ENCODE measurements around the gene COL15A1.

COL15A1 gene

DNA sequence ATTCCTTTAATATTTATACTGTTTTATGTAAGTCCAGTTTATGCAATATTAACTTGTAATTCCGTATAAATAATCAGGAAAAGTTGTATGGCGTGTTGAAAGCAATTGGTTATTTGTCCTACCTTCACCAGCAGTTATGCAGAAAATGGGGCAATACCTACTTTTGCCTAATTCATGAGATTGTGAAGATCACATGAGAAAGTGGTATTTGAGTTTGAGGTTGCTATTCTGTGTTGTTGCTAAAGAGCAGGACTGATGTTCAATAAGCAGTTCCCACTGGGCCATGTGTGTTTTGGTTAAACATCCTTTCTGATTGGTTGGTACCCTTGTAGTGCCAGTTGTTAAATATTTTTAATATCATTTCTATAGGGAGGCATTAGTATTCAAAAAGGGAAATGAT is 164.4 kb downstream of the COL15A1 start:
- no peak for DNase-seq (ENCODE audit: low read depth)

DNA sequence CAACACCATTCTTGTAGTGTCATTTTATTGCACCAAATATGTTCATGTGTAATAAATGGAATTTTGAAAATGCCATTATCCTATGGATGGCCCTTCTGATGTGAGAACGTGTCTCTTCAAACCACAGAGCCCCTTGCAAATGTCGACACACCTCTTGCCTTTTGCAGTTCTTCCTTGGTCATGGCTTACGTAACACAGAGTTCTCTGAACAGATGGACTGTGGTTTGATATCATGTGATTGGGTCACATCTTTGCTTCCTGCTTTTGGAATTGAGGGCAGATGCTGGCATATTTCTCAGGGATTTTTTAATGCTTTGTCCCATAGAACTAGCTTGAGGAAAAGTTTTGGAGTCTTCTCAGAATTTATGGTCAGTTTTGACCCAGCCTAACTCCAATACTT is 165.8 kb downstream of the COL15A1 start:
- no peak for DNase-seq (ENCODE audit: low read depth)

DNA sequence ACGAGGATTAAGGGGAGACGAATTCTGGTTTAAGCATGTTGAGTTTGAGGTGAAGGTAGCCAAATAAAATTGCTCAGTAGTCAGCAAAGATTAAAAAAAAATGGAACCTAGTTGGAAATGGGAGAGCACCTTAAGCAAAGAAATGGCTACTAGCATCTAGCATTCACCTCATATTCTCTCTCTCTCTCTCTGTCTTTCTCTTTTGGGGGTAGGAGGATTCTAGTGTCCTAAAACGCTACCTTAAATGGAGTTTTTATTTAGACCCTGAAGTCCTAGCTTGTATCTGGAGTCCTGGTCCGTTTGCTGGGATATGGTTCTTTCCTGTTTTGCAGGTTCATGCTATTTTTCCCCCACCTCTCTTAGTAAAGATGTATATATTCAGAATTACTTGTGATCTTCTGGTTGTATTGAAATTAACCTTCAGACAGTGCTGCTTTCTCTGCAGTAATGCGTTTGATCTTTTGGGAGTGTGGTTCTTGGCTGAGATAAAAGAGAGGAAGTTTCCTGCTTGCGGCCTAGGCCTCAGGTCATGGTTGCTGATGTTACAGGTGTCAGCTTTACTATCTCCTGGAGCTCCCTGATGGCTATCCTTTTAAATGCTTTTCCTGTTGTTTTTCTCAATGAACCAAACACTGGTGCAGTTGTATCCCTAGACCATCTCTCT is 169.2 kb downstream of the COL15A1 start:
- DNase-seq (ENCODE audit: low read depth): no peak

DNA sequence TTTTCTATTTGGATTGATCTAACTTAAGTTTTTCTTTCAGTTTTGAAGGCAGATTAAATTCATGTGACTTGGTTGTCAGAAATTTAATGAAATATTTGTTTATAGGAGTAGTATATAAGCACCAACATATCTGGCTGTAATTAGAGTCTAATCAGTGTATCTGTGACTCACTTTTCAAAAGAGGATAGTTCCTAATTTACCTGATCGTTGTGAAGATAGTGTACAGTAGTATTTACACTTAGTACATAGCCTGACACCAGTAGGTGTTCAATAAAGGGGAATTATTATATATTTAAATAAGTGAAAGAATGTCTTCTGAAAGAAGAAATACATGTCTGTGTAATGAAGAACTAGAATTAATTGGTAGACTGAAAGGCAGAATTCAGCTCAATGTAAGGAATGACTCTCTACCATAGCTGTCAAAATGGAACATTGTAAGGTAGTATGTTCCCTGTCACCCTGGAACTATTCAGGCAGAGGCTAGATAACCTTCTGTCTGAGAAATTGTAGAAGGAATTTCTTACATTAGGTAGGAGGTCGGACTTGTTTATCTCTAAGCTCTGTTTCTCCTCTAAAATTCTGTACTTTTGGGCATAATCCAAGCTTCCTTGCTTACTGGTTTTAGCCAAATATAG is 169.8 kb downstream of the COL15A1 start:
- no peak for DNase-seq (ENCODE audit: low read depth)

DNA sequence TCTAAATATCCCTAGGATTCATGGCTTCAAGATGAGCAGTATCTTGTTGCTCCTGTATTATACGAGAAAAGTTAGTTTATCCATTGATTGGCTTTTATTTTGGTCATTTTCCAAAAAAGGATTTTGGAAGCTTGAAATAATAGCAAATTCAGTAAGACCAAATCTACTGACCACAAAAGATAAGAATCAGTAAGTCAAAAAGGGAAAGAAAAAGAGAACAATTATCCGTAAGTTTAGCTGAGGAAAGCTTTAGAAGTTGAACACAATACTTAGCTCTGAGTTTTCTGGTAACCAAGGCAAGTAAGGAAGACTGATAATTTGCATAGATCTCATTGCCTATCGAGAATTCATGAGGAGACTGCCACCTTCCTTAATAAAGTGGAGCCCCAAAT is 170.3 kb downstream of the COL15A1 start:
- DNase-seq (ENCODE audit: low read depth): no peak

DNA sequence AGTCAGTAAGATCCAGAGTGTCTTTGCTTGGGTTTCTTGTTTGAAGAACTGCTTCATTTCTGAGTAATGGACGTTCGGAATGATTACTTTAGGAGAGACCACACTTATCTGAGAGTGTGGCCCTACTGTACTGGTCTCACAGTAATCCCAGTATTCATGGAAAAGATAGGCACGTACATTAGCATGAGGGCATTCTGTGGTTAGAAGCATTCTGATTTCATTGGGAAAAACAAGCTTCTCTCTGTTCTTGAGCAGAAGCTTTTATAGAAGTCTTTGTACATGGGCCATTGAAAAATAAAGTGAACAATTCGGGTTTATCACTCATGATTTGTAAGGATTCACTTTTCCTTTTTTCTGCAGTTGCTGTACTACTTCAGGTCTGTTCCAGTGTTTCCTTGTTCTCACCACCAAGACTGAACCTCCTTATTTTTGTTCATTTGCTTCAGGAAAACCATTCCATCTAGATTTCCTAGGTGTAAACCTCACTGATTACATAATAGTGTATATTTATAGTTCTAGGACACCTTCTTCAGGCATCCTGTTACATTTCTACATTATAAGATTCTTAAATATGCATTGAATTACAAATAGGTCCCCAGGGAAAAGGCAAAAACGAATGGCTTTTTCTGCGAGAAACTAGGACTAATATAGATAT is 171.3 kb downstream of the COL15A1 start:
- DNase-seq (ENCODE audit: low read depth): no peak

DNA sequence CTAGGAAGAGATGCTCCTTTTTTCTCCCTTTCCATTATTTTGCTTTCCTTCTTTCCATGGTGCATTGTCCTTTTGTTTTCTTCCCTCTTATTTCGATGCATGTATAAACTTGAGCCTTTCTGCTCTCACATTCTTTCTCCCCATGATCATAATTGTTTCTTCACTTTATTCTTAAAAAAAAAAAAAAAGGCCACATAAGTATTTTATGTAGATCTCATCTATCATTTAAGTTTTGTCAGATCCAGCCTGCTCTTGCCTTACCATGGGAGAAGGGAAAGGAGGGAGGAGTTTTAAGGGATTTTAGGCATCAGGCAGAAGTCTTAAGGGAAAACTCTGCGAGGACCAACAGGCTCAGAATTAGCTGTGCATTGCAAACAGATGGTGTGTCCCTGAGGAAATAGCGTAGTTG is 172.3 kb downstream of the COL15A1 start:
- no peak for DNase-seq (ENCODE audit: low read depth)

DNA sequence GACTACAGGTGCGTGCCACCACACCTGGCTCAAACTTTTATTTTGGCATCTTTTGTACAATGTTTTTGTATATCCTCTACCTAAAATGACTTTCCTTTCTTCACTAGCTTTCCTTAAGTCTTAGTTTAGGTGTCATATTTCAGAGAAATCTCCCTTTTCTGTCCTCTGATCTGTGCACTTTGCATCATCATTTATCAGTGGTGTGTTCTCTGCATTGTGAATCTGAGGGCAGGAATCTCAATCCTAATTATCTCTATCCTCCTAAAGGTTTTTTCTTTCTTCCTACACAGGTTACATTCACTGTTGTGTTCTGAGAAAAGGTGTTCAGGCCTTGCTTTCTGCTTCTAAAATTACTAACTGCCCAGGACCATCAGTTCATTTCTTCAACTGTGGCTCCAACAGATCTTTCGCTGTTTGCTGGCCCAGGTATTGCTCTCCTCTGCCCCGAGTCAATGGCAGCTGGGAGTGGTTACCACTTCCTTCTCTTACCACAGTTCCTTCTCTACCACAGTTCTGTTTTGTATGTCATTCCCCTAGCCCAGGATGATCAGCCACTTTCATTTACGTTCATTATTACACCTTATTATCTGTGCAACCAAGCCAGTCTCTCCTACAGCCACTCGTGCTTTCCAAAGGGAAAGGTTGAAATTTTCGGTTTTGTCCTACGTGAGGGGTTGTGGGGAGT is 175.2 kb downstream of the COL15A1 start:
- DNase-seq (ENCODE audit: low read depth): peak; percentile 18

DNA sequence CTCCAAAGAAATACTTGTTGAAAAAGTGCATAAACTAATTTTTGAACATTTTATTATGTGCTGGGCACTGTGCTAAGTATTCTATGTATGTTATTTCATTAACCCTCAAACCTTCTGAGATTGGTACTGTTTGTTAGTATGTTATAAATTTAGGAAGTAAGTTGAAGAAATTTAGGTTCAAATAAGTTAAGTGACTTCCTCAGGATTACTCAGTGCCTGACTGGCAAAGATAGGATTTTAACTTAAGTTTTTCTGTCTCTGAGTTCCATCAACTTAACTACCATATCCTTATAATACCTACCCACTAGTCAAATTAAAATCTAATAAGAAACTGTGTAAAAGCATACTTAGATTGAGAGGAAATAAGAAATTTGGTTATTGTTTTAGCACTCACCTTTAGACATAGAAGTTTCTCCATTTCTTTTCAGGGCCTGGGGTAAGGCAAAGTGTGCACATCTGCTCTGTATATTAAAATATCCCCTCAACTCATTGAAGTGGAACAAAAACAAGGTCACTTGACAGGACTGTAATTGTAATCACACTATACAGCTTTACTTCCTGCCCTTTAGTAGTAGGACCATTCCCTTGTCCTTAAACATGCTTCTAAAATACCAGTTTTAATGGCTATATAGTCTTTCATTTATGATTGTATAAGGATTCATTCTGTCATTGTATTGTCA is 176.4 kb downstream of the COL15A1 start:
- DNase-seq (ENCODE audit: low read depth): no peak
